ENCODE measurements around the gene OVCA2. TPM values are rescaled to one million over a fixed set of nuclear protein-coding genes. Genes with fewer than 3 reads are reported as not detected.

The OVCA2 gene
- total RNA-seq, 4 donors from 2014 or later = 18.6 to 37.3 (median 35.0) TPM

DNA sequence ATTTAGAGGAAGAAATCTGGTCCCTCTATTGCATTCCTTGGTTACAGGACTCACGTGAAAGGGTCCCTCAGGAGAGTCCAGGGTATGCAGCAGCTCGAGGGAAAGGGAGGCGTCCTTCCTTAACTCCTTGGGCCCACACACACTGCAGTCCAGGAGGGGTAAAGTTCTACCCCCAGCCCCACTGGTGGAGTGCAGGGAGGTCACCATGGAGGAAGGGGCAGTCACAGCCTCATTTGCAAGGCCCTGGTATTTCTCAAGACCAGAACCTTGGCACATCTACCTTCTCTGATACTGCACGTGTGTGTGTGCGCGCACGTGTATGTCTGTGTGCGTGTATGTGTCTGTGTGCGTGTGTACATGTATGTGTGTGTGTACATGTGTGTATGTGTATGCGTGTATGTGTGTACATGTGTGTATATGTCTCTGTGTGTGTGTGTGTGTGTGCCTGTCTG, 24.2 kb downstream of the OVCA2 start:
- no peaks in the 10 kb centered on the region for H3K9me3 ChIP-seq
- H3K27ac ChIP-seq = peak overlapping the region; percentile 4 to 92 (median 92)
- DNase-seq (ENCODE audit: low spot score in 2 of 2) = no peak
- H3K4me1 ChIP-seq = peaks cover 0 to 90% (median 68%) of the 10 kb centered on the region in 4 donors
- WGBS, 2 donors = 63 to 77% methylated on average over 10 of the region's 10 CpGs
- peaks cover 0 to 92% (median 0%) of the 10 kb centered on the region in 3 donors for H3K36me3 ChIP-seq
- peaks cover 0 to 12% of the 10 kb centered on the region in 2 donors for H3K27me3 ChIP-seq
- no peak overlapping the region for H3K4me3 ChIP-seq
- peak in 1 of 2 donors; percentile 46 for TF ChIP-seq EP300 (IDR thresholded peaks at IDR 0.05)
- TF ChIP-seq POLR2A (IDR thresholded peaks at IDR 0.05) = no peak
- TF ChIP-seq, protein P1, sequence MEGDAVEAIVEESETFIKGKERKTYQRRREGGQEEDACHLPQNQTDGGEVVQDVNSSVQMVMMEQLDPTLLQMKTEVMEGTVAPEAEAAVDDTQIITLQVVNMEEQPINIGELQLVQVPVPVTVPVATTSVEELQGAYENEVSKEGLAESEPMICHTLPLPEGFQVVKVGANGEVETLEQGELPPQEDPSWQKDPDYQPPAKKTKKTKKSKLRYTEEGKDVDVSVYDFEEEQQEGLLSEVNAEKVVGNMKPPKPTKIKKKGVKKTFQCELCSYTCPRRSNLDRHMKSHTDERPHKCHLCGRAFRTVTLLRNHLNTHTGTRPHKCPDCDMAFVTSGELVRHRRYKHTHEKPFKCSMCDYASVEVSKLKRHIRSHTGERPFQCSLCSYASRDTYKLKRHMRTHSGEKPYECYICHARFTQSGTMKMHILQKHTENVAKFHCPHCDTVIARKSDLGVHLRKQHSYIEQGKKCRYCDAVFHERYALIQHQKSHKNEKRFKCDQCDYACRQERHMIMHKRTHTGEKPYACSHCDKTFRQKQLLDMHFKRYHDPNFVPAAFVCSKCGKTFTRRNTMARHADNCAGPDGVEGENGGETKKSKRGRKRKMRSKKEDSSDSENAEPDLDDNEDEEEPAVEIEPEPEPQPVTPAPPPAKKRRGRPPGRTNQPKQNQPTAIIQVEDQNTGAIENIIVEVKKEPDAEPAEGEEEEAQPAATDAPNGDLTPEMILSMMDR (IDR thresholded peaks at IDR 0.05) = no peak

DNA sequence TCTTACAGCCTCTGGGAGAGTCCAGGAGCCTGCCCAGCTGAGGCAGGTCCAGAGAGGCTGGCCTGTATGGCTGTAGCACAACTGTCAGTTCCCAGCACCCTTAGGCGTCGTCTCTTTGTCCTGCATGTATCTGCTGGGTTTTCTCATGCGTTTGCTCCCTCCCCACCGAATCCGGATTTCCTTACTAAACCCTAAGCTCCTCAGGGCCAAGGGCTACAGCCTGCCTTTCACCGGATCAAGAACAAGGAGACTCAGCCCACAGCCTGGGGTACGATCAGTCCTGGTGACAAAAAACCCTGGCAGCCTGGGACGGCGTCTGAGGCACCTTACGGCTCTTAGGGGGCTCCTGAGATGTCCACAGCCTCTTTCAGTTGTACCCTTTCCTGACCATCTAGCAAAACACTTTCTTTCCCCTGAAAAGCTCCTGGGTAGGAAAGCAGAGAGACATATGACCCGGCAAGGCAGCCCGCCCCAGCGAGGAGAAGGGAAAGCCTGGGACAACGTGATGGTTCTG, 25.3 kb downstream of the OVCA2 start:
- H3K36me3 ChIP-seq = peaks cover 0 to 90% (median 0%) of the 10 kb centered on the region in 3 donors
- H3K4me3 ChIP-seq = no peak overlapping the region
- H3K9me3 ChIP-seq = no peaks in the 10 kb centered on the region
- TF ChIP-seq, protein P1 (IDR thresholded peaks at IDR 0.05) = no peak
- TF ChIP-seq EP300 (IDR thresholded peaks at IDR 0.05) (no peak), POLR2A (IDR thresholded peaks at IDR 0.05) (no peak)
- no peak for DNase-seq (ENCODE audit: low spot score in 2 of 2)
- H3K27me3 ChIP-seq = peaks cover 0 to 5% of the 10 kb centered on the region in 2 donors
- H3K27ac ChIP-seq = peak overlapping the region; percentile 17 to 92 (median 72)
- WGBS, 2 donors = 50 to 58% methylated on average over 14 of the region's 14 CpGs
- H3K4me1 ChIP-seq = peaks cover 0 to 91% (median 68%) of the 10 kb centered on the region in 4 donors

DNA sequence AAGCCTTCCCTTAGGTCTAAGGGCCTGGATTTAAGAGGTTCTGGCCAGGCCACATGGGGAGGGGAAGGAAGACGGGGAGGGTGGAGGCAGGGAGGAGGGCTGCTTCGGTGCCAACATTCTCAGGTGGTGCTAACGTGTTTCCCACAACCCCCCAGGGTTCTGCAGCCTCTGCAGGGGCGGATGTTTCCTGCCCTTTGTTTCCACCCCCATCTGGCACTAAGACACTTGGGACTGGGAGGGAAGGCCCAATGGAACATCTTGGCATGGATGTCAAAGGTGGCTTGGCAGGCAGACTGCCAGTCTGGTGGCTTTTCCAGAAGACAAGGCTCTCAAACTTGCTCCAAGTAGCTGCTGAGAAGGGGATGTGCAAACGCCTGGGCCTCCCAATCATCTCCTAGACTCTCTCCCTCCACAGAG, 25.8 kb downstream of the OVCA2 start:
- no peak for TF ChIP-seq POLR2A (IDR thresholded peaks at IDR 0.05)
- TF ChIP-seq EP300 (IDR thresholded peaks at IDR 0.05) = peak in 1 of 2 donors; percentile 29
- no peak for DNase-seq (ENCODE audit: low spot score in 2 of 2)
- H3K9me3 ChIP-seq = no peaks in the 10 kb centered on the region
- H3K4me3 ChIP-seq = no peak overlapping the region
- H3K27ac ChIP-seq = peak overlapping the region; percentile 17 to 92 (median 72)
- 34 to 54% methylated on average over 4 to 5 of the region's 5 CpGs for WGBS, 2 donors
- peaks cover 0 to 3% of the 10 kb centered on the region in 2 donors for H3K27me3 ChIP-seq
- peaks cover 0 to 90% (median 0%) of the 10 kb centered on the region in 3 donors for H3K36me3 ChIP-seq
- H3K4me1 ChIP-seq = peaks cover 0 to 91% (median 69%) of the 10 kb centered on the region in 4 donors

DNA sequence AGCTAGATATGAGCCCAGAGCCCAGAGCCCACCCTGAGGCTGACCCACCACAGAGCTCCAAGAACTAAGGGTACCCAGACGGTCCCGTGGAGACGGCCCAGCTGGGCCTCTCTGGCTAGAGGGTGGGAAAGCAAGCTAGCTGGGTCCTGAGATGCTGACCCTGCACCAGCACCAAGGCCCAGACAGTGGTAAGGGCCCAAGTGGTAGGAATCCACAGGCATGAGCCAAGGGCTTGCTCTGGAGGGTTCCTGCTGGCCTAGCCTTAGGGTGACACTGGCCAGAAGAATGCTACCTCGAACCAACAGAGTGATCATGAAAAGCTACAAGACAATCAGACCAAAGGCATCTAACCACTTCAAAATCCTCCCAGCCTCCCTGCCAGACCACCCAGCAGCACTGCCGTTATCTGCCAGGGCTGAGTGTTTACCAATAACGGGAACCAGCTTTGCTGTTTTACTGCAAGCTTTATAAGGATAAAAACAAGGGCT, 26.3 kb downstream of the OVCA2 start:
- 41 to 45% methylated on average over 4 to 6 of the region's 6 CpGs for WGBS, 2 donors
- DNase-seq (ENCODE audit: low spot score in 2 of 2) = no peak
- Histone ChIP-seq H3K4me3 (no peak overlapping the region), H3K27me3 (no peaks in the 10 kb centered on the region), H3K4me1 (peaks cover 0 to 91% (median 67%) of the 10 kb centered on the region in 4 donors), H3K36me3 (peaks cover 0 to 90% (median 0%) of the 10 kb centered on the region in 3 donors), H3K9me3 (no peaks in the 10 kb centered on the region), H3K27ac (peak overlapping the region in 3 of 4 donors; percentile 54 to 92 (median 91))
- TF ChIP-seq EP300 (IDR thresholded peaks at IDR 0.05) = peak in 1 of 2 donors; percentile 53
- TF ChIP-seq POLR2A (IDR thresholded peaks at IDR 0.05) = no peak

DNA sequence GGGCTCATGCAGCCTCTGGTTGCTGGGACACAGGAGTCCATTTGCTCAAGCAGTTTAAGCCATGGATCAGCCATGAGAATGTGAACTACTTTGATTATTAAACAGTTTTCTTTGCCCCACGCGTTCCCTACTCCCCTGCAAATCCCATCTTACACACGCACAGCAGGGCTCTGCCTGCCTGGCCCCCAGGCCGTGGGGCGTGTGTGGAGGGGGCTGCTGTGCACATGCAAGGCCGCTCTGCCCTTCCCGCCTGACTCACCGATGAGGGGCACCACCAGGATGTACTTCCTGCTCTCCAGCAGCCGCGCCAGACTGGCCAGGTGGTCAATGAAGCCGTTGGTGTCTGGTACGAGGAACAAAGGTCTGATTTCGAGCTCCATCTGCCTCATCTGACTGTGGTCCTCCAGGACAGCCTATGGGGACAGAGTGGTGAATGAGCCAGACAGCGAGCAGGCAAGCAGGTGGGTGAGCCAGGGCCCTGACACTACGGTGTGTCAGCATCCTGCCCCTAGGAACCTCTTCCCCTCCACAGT, 26.8 kb downstream of the OVCA2 start:
- H3K9me3 ChIP-seq = no peaks in the 10 kb centered on the region
- H3K4me1 ChIP-seq = peaks cover 0 to 88% (median 62%) of the 10 kb centered on the region in 4 donors
- DNase-seq (ENCODE audit: low spot score in 2 of 2) = no peak
- H3K4me3 ChIP-seq = no peak overlapping the region
- no peak for TF ChIP-seq EP300 (IDR thresholded peaks at IDR 0.05)
- TF ChIP-seq, protein P1 (IDR thresholded peaks at IDR 0.05) = no peak
- no peak for TF ChIP-seq POLR2A (IDR thresholded peaks at IDR 0.05)
- H3K36me3 ChIP-seq = peaks cover 0 to 85% (median 0%) of the 10 kb centered on the region in 3 donors
- H3K27ac ChIP-seq = peak overlapping the region in 3 of 4 donors; percentile 54 to 92 (median 91)
- 61 to 63% methylated on average over 14 to 15 of the region's 15 CpGs for WGBS, 2 donors
- H3K27me3 ChIP-seq = no peaks in the 10 kb centered on the region
